Measurements from ENCODE around the gene KRTAP13-1.

KRTAP13-1 gene

DNA sequence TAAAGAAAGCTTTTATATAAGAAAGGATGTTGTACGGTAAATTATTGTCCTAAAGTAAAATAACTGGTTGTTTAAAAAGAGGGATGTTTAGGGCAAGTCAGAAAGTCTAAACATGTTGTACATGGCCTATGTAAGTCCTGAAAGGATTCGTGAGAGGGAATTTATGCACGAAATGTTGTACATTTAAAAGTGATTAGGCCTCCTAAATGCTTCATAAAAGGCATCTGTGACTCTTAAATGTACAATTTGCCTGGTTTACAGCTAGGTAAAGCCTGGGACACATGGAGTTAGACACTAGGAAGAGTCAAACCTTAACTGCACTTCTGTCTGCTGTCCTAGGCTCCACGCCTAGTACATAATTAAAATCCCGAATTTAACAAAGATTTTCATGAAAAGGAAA lies 20.2 kb downstream of the KRTAP13-1 start:
- no peaks in the 10 kb centered on the region for H3K27me3 ChIP-seq (ENCODE audit: control insufficient read depth, insufficient read depth, low read length)
- no peak overlapping the region for H3K9ac ChIP-seq (ENCODE audit: low read length)
- H3K4me3 ChIP-seq (ENCODE audit: low read depth, low read length) = no peak overlapping the region
- peaks cover 17% of the 10 kb centered on the region for H3K9me3 ChIP-seq (ENCODE audit: control insufficient read depth, insufficient read depth, low read depth, low read length)
- no peak overlapping the region for H3K27ac ChIP-seq (ENCODE audit: low read depth, low read length)
- no peaks in the 10 kb centered on the region for H3K36me3 ChIP-seq (ENCODE audit: control insufficient read depth, insufficient read depth, low read length)
- no peaks in the 10 kb centered on the region for H3K4me1 ChIP-seq (ENCODE audit: control insufficient read depth, insufficient read depth, low read length)

DNA sequence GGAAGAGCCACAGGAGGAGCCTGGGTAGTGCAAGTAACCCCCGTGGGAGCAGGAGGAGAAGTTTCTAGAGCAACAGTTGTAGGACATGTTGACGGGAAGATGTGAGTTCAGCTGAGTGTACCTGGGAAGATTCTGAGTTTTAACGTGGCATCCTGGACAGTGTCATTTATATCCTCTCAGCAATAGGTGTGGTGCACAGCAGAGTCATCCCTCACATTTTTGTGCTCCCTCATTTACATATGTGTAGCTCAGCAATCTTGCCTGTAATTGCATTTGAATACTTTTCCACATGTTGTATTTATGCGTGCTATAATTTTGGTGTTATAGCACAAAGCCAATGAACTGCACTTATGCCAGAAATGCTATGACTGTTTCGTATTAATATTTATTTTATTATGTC lies 30.0 kb downstream of the KRTAP13-1 start, which contains the start of gene KRTAP13-3:
Gene KRTAP13-3, minus strand, starts transcription at position 101 of the 400 bp plus-strand sequence. Its CDS starts 14 bp downstream, at position 87.
- no peaks in the 10 kb centered on the region for H3K27me3 ChIP-seq (ENCODE audit: control insufficient read depth, insufficient read depth, low read length)
- no peak within 1 kb of the TSS for H3K4me3 ChIP-seq (ENCODE audit: low read depth, low read length)
- peaks cover 9% of the 10 kb centered on the region for H3K4me1 ChIP-seq (ENCODE audit: control insufficient read depth, insufficient read depth, low read length)
- no peak within 1 kb of the TSS for H3K27ac ChIP-seq (ENCODE audit: low read depth, low read length)
- H3K9me3 ChIP-seq (ENCODE audit: control insufficient read depth, insufficient read depth, low read depth, low read length) = 0 out of 2 replicates have a peak, but pooled peaks cover 9% of the 10 kb centered on the region
- H3K36me3 ChIP-seq (ENCODE audit: control insufficient read depth, insufficient read depth, low read length) = no peaks in the 10 kb centered on the region
- no peak within 1 kb of the TSS for H3K9ac ChIP-seq (ENCODE audit: low read length)

DNA sequence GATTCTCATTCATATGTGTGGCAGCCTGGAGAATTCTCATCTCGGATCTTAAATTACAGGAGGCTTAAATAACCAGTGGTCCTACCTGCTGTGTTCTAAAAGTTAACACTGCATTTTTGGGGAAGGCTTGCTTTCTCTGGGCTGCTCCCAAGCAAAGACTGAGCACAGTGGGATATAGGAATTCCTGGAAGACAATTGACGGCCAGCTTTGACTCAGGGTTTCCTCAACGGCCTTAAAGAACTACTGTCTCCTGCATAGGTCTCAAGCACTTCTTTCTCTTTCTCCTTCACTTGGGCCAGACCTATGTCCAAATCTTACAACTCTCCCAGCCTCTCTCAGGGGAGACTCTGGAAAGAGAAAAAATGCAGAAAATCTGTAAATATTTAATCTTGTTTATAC lies 30.9 kb downstream of the KRTAP13-1 start:
- Histone ChIP-seq H3K4me3 (ENCODE audit: low read depth, low read length) (no peak overlapping the region), H3K27me3 (ENCODE audit: control insufficient read depth, insufficient read depth, low read length) (no peaks in the 10 kb centered on the region), H3K4me1 (ENCODE audit: control insufficient read depth, insufficient read depth, low read length) (peaks cover 9% of the 10 kb centered on the region), H3K9me3 (ENCODE audit: control insufficient read depth, insufficient read depth, low read depth, low read length) (0 out of 2 replicates have a peak, but pooled peaks cover 9% of the 10 kb centered on the region), H3K36me3 (ENCODE audit: control insufficient read depth, insufficient read depth, low read length) (no peaks in the 10 kb centered on the region), H3K9ac (ENCODE audit: low read length) (no peak overlapping the region), H3K27ac (ENCODE audit: low read depth, low read length) (no peak overlapping the region)

DNA sequence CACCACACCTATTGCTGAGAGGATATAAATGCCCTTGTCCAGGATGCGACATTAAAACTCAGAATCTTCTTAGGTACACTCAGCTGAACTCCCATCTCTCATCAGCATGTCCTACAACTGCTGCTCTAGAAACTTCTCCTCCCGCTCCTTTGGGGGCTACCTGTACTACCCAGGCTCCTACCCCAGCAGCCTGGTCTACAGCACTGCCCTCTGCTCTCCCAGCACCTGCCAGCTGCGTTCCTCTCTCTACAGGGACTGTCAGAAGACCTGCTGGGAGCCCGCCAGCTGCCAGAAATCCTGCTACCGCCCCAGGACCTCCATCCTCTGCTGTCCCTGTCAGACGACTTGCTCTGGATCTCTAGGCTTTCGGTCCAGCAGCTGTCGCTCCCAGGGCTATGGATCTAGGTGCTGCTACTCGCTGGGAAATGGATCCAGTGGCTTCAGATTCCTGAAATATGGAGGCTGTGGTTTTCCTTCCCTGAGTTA lies 34.4 kb downstream of the KRTAP13-1 start, which contains the start of gene KRTAP13-4:
Gene KRTAP13-4, plus strand, starts transcription at position 51 of the 486 bp plus-strand sequence. Its CDS starts 56 bp downstream, at position 107.
- Histone ChIP-seq H3K36me3 (ENCODE audit: control insufficient read depth, insufficient read depth, low read length) (no peaks in the 10 kb centered on the region), H3K27ac (ENCODE audit: low read depth, low read length) (no peak within 1 kb of the TSS), H3K27me3 (ENCODE audit: control insufficient read depth, insufficient read depth, low read length) (no peaks in the 10 kb centered on the region), H3K9me3 (ENCODE audit: control insufficient read depth, insufficient read depth, low read depth, low read length) (no peaks in the 10 kb centered on the region), H3K4me1 (ENCODE audit: control insufficient read depth, insufficient read depth, low read length) (peaks cover 9% of the 10 kb centered on the region), H3K9ac (ENCODE audit: low read length) (no peak within 1 kb of the TSS), H3K4me3 (ENCODE audit: low read depth, low read length) (no peak within 1 kb of the TSS)

DNA sequence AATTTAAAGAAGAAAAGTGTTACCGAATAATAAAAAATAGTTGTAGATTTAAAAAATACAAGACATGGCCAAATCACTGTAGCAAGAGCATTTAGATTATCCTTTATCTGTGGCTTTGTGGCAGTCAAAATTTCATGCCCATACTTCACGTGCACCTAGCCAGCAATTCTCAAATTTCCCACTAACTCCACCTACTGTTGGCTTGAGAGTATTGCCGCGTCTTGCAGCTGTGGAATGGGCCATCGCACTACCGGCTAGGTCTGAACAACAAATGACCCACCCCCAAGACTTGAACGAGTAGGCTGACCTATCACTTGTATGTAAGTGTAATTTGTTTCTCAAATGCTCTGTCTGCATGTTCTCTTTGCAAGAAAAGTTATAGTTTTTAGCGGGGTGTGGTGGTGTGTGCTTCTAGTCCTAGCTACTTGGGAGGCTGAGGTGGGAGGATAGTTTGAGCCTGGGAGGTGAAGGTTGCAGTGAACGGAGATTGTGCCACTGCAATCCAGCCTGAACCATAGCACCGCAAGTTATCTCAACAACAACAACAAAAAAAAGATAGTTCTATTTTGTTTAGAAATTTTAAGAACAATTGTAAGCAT lies 38.3 kb downstream of the KRTAP13-1 start:
- H3K4me1 ChIP-seq (ENCODE audit: control insufficient read depth, insufficient read depth, low read length) = no peaks in the 10 kb centered on the region
- H3K36me3 ChIP-seq (ENCODE audit: control insufficient read depth, insufficient read depth, low read length) = no peaks in the 10 kb centered on the region
- no peak overlapping the region for H3K4me3 ChIP-seq (ENCODE audit: low read depth, low read length)
- H3K9ac ChIP-seq (ENCODE audit: low read length) = no peak overlapping the region
- no peak overlapping the region for H3K27ac ChIP-seq (ENCODE audit: low read depth, low read length)
- no peaks in the 10 kb centered on the region for H3K9me3 ChIP-seq (ENCODE audit: control insufficient read depth, insufficient read depth, low read depth, low read length)
- no peaks in the 10 kb centered on the region for H3K27me3 ChIP-seq (ENCODE audit: control insufficient read depth, insufficient read depth, low read length)

DNA sequence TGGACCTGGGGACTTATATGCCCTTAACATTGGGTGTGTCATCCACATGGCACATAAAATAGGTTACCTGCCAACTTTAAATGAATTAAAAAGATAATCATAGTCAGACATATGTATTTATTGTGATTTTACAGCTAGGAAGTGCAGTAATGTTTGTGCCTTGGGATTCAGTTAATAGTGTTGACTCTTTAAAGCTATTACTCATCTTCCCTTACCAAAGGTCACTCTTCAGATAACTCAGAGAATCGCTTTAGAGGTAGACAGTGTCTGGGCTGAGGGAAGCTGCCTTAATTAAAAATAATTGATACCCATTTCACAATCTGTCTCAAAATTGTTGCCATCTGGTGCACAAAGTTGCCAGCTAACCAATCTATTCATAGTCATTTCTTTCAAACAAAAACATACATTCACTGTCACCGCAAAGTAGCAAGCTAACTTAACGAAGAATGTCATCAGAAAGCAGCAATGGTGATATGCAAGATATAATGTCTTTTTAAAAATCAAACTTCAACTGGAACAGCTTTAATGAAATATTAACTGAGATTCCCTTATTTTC lies 41.3 kb downstream of the KRTAP13-1 start:
- Histone ChIP-seq H3K9me3 (ENCODE audit: control insufficient read depth, insufficient read depth, low read depth, low read length) (no peaks in the 10 kb centered on the region), H3K27me3 (ENCODE audit: control insufficient read depth, insufficient read depth, low read length) (no peaks in the 10 kb centered on the region), H3K9ac (ENCODE audit: low read length) (no peak overlapping the region), H3K27ac (ENCODE audit: low read depth, low read length) (no peak overlapping the region), H3K4me1 (ENCODE audit: control insufficient read depth, insufficient read depth, low read length) (no peaks in the 10 kb centered on the region), H3K36me3 (ENCODE audit: control insufficient read depth, insufficient read depth, low read length) (no peaks in the 10 kb centered on the region), H3K4me3 (ENCODE audit: low read depth, low read length) (no peak overlapping the region)

DNA sequence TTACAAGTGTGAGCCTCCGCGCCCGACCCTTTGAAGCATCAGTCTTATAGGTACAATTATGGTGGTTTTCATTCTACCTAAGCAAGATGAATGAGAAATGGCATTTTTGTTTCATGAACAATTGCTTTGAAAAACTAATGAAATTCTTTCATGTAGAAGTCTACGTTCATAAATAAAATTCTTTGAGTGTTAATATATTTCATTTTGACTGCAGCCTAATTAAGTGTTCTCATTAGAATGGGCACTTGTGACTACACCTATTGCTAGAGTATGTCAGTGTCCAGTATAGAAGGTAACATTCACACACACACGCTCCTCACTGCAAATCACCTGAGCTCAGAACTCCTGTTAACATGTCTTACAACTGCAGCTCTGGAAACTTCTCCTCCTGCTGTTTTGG lies 44.1 kb downstream of the KRTAP13-1 start, which contains the start of gene KRTAP15-1:
Gene KRTAP15-1, plus strand, starts transcription at position 301 of the 400 bp plus-strand sequence. Its CDS starts 53 bp downstream, at position 354.
- Histone ChIP-seq H3K9me3 (ENCODE audit: control insufficient read depth, insufficient read depth, low read depth, low read length) (no peaks in the 10 kb centered on the region), H3K36me3 (ENCODE audit: control insufficient read depth, insufficient read depth, low read length) (no peaks in the 10 kb centered on the region), H3K27ac (ENCODE audit: low read depth, low read length) (no peak within 1 kb of the TSS), H3K4me3 (ENCODE audit: low read depth, low read length) (no peak within 1 kb of the TSS), H3K27me3 (ENCODE audit: control insufficient read depth, insufficient read depth, low read length) (no peaks in the 10 kb centered on the region), H3K4me1 (ENCODE audit: control insufficient read depth, insufficient read depth, low read length) (peaks cover 13% of the 10 kb centered on the region; the same call in 1 of the 2 replicates), H3K9ac (ENCODE audit: low read length) (no peak within 1 kb of the TSS)

DNA sequence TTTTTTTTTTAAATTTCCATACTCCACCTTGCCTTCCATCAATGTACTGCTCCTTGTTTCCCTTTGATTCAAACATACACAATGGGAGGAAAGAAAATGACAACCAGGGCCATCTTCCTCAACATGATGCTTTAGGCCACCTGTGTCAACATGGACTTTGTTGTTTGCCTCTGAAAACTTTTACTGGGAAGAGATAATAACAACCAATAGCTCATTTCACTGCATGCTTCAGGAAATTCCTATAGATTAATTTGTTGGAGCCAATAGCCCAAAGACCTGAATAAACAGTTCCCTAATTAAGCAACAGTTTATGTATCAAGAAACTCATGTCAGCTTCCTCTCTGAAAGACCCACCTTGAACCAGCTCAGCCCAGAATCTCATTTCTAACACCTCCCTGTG lies 47.4 kb downstream of the KRTAP13-1 start:
- Histone ChIP-seq H3K4me3 (ENCODE audit: low read depth, low read length) (no peak overlapping the region; the same call in 1 of the 2 replicates), H3K27ac (ENCODE audit: low read depth, low read length) (no peak overlapping the region), H3K9ac (ENCODE audit: low read length) (no peak overlapping the region), H3K36me3 (ENCODE audit: control insufficient read depth, insufficient read depth, low read length) (no peaks in the 10 kb centered on the region), H3K27me3 (ENCODE audit: control insufficient read depth, insufficient read depth, low read length) (no peaks in the 10 kb centered on the region), H3K9me3 (ENCODE audit: control insufficient read depth, insufficient read depth, low read depth, low read length) (no peaks in the 10 kb centered on the region), H3K4me1 (ENCODE audit: control insufficient read depth, insufficient read depth, low read length) (peaks cover 13% of the 10 kb centered on the region; the same call in 1 of the 2 replicates)

DNA sequence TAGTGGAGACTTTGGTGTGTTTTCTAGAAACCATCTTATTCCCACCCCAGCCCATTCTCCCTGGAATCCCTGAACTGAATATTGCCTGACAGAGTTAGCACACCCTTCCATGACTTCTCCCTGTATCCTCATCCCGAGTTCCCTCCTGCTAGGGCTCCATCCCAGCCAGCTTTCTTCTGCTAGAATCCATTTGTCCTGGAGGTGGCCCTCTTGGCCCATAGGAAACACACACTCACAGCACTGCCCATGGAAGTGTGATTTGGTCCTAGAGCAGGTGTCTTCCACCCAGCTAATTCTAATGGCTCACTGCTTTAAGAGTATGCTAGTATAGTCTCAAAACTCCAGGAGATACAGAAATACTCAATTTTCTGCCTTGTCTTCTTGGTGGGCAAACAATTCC lies 48.4 kb downstream of the KRTAP13-1 start:
- Histone ChIP-seq H3K9me3 (ENCODE audit: control insufficient read depth, insufficient read depth, low read depth, low read length) (no peaks in the 10 kb centered on the region), H3K27ac (ENCODE audit: low read depth, low read length) (no peak overlapping the region), H3K27me3 (ENCODE audit: control insufficient read depth, insufficient read depth, low read length) (no peaks in the 10 kb centered on the region), H3K4me3 (ENCODE audit: low read depth, low read length) (no peak overlapping the region), H3K9ac (ENCODE audit: low read length) (no peak overlapping the region), H3K36me3 (ENCODE audit: control insufficient read depth, insufficient read depth, low read length) (no peaks in the 10 kb centered on the region), H3K4me1 (ENCODE audit: control insufficient read depth, insufficient read depth, low read length) (peaks cover 13% of the 10 kb centered on the region; the same call in 1 of the 2 replicates)
